Keratinocyte (primary cell): ENCODE measurements around the gene B3GNT5. TPM values are rescaled to one million over a fixed set of nuclear protein-coding genes. Genes with fewer than 3 reads are reported as not detected.

Experiments used
- DNase-seq: peaks from one replicate; pipeline ENCODE4 v3.0.0-alpha.2; 2011; ENCODE audit warnings: low read depth, missing footprints, low spot score
- FAIRE-seq: peaks from 2 replicates; lab custom pipeline; 2011; peaks lifted over from hg19 to GRCh38; lab: Jason Lieb, UNC
- H2AFZ ChIP-seq: 2 replicates; pipeline ENCODE4 v1.6.0; 2012; ENCODE audit warnings: low read length, control low read depth, inconsistent platforms; ENCODE audit not compliant: control insufficient read depth
- H3K27ac ChIP-seq: 2 replicates; pipeline ENCODE4 v1.5.1; 2011; ENCODE audit warnings: low read length; ENCODE audit not compliant: control insufficient read depth, insufficient read depth
- H3K27me3 ChIP-seq: 3 replicates; pipeline ENCODE4 v1.6.0; 2011; ENCODE audit warnings: low read length; ENCODE audit not compliant: control insufficient read depth, insufficient read depth; ENCODE audit errors: extremely low read depth
- H3K36me3 ChIP-seq, 2 experiments: 2 replicates in 1 of 2; 3 replicates in 1 of 2; pipeline ENCODE4 v1.5.1; 2011; ENCODE audit warnings: low read length in 2 of 2, mild to moderate bottlenecking in 1 of 2; ENCODE audit not compliant: control insufficient read depth in 2 of 2, insufficient read depth in 2 of 2; ENCODE audit errors: extremely low read depth in 1 of 2
- H3K4me1 ChIP-seq: 3 replicates; pipeline ENCODE4 v1.5.1; 2011; ENCODE audit warnings: low read length; ENCODE audit not compliant: control insufficient read depth, insufficient read depth; ENCODE audit errors: extremely low read depth
- H3K4me2 ChIP-seq: 3 replicates; pipeline ENCODE4 v1.6.0; 2011; ENCODE audit warnings: low read depth, low read length; ENCODE audit not compliant: control insufficient read depth, insufficient read depth; ENCODE audit errors: extremely low read depth
- H3K4me3 ChIP-seq, 3 experiments: fragments of 200-600 bp in 1 of 3; sonication (generic) in 1 of 3; 2 replicates in 2 of 3; 3 replicates in 1 of 3; pipeline ENCODE4 v1.5.1; 2011 to 2016; ENCODE audit warnings: low read length in 3 of 3, mild to moderate bottlenecking in 3 of 3, control low read depth in 2 of 3, inconsistent platforms in 1 of 3, low read depth in 1 of 3, mixed read lengths in 1 of 3, mixed run types in 1 of 3, moderate library complexity in 1 of 3; ENCODE audit not compliant: control insufficient read depth in 2 of 3, insufficient read depth in 2 of 3; ENCODE audit errors: extremely low read depth in 1 of 3
- H3K79me2 ChIP-seq: 2 replicates; pipeline ENCODE4 v1.6.0; 2012; ENCODE audit warnings: low read length; ENCODE audit not compliant: control insufficient read depth, insufficient read depth
- H3K9ac ChIP-seq: 3 replicates; pipeline ENCODE4 v1.6.0; 2011; ENCODE audit warnings: low read length; ENCODE audit not compliant: control insufficient read depth, insufficient read depth; ENCODE audit errors: extremely low read depth
- H3K9me1 ChIP-seq: 3 replicates; pipeline ENCODE4 v1.6.0; 2011; ENCODE audit warnings: low read length; ENCODE audit not compliant: control insufficient read depth, insufficient read depth; ENCODE audit errors: extremely low read depth
- H3K9me3 ChIP-seq: 2 replicates; pipeline ENCODE4 v1.5.1; 2012; ENCODE audit warnings: low read depth, low read length; ENCODE audit not compliant: control insufficient read depth
- H4K20me1 ChIP-seq: 3 replicates; pipeline ENCODE4 v1.6.0; 2011; ENCODE audit warnings: low read length; ENCODE audit not compliant: control insufficient read depth, insufficient read depth; ENCODE audit errors: extremely low read depth
- CTCF ChIP-seq, 3 experiments: IDR thresholded peaks in 1 of 3; conservative IDR thresholded peaks in 1 of 3; optimal IDR thresholded peaks in 1 of 3; 2 replicates in 2 of 3; 3 replicates in 1 of 3; pipeline versions ENCODE3 to v1.5.1; 2011; ENCODE audit warnings: low read length in 3 of 3, mild to moderate bottlenecking in 3 of 3, moderate library complexity in 2 of 3, control low read depth in 1 of 3, inconsistent platforms in 1 of 3; ENCODE audit not compliant: insufficient read depth in 2 of 3; ENCODE audit errors: extremely low read depth in 1 of 3
- EZH2 ChIP-seq: IDR thresholded peaks from one replicate; pipeline ENCODE4 v1.6.1; 2012; ENCODE audit warnings: inconsistent platforms, mild to moderate bottlenecking, low read length, moderate library complexity
- dilution Hi-C: fragments of 300-500 bp; cut with MboI; formaldehyde crosslinking; loops from one replicate; pipeline ENCODE4 v1.7.0; 2020; ENCODE audit warnings: low sequenced_read_pairs; ENCODE audit not compliant: extremely low pct_ligation_motif_present
- polyA plus RNA-seq, 5 experiments: library from polyadenylated mRNA; depleted of rRNA in 3 of 5; stranded (reverse) in 3 of 5; stranded (forward) in 1 of 5; unstranded in 1 of 5; fragments of >200 nt; gene quantifications; 1 replicate in 1 of 5; 2 replicates in 3 of 5; 3 replicates in 1 of 5; pipeline versions ENCODE4 v1.2.1 to v1.2.3, GENCODE V29; 2011 to 2012; ENCODE audit warnings: missing spikeins in 2 of 5, low read depth in 1 of 5, low replicate concordance in 1 of 5

Gene B3GNT5
- polyA plus RNA-seq, 1 donor (not counting 4 experiments of a cell fraction or from before 2014, with no cell fraction given): 66.6 TPM

GRCh38 chr3:183299976-183300375 is 46.9 kb downstream of the B3GNT5 start:
- Histone ChIP-seq H3K9me3 (no peaks in the 10 kb centered on the region), H3K4me2 (no peak overlapping the region), H3K27me3 (no peaks in the 10 kb centered on the region), H3K9ac (no peak overlapping the region), H3K4me1 (peaks cover 27% of the 10 kb centered on the region), H2AFZ (no peak overlapping the region), H3K4me3 (no peak overlapping the region), H3K27ac (no peak overlapping the region), H3K36me3 (no peaks in the 10 kb centered on the region), H4K20me1 (no peaks in the 10 kb centered on the region), H3K79me2 (no peaks in the 10 kb centered on the region), H3K9me1 (no peaks in the 10 kb centered on the region)
- FAIRE-seq: no peak
- DNase-seq: no peak
- no peak for TF ChIP-seq EZH2
- no peak for TF ChIP-seq CTCF (optimal IDR thresholded peaks at IDR 0.05 in 1 of 3, IDR thresholded peaks at IDR 0.05 in 1 of 3, conservative IDR thresholded peaks at IDR 0.05 in 1 of 3; ENCODE audit: extremely low read depth in 1 of 3, insufficient read depth in 2 of 3, low read length in 3 of 3)
- dilution Hi-C loops: no loop called here

- dilution Hi-C loops: no loop called here
- H3K9me1 ChIP-seq: no peaks in the 10 kb centered on the region
- no peak for TF ChIP-seq EZH2
- no peak for TF ChIP-seq CTCF (optimal IDR thresholded peaks at IDR 0.05 in 1 of 3, IDR thresholded peaks at IDR 0.05 in 1 of 3, conservative IDR thresholded peaks at IDR 0.05 in 1 of 3; ENCODE audit: extremely low read depth in 1 of 3, insufficient read depth in 2 of 3, low read length in 3 of 3)
Observed at GRCh38 chr3:183300996-183301562, 48.0 kb downstream of the B3GNT5 start.

More at GRCh38 chr3:183300996-183301562, 48.0 kb downstream of the B3GNT5 start:
- no peak for DNase-seq
- Histone ChIP-seq H3K9ac (no peak overlapping the region), H3K4me3 (no peak overlapping the region), H3K27ac (no peak overlapping the region), H3K9me3 (no peaks in the 10 kb centered on the region), H4K20me1 (no peaks in the 10 kb centered on the region), H3K79me2 (no peaks in the 10 kb centered on the region), H3K27me3 (no peaks in the 10 kb centered on the region), H3K36me3 (no peaks in the 10 kb centered on the region), H3K4me1 (peaks cover 20% of the 10 kb centered on the region), H3K4me2 (no peak overlapping the region), H2AFZ (no peak overlapping the region)
- no peak for FAIRE-seq
